HUES64 (cell line): ENCODE data around the gene TLX2.

ENCODE experiments used
- H3K27ac ChIP-seq: 2 replicates; pipeline ENCODE4 v1.7.0; 2013; ENCODE audit warnings: low read depth, low read length, inconsistent platforms
- H3K27me3 ChIP-seq: 2 replicates; pipeline ENCODE4 v1.6.1; 2013; ENCODE audit warnings: mild to moderate bottlenecking, low read length; ENCODE audit not compliant: insufficient read depth
- H3K36me3 ChIP-seq: 2 replicates; pipeline ENCODE4 v1.6.1; 2013; ENCODE audit warnings: mild to moderate bottlenecking, low read length; ENCODE audit not compliant: insufficient read depth
- H3K4me1 ChIP-seq: 2 replicates; pipeline ENCODE4 v1.6.1; 2013; ENCODE audit warnings: mild to moderate bottlenecking, low read length, moderate library complexity; ENCODE audit not compliant: insufficient read depth
- H3K4me3 ChIP-seq: 2 replicates; pipeline ENCODE4 v1.5.1; 2013; ENCODE audit warnings: mild to moderate bottlenecking, low read length, moderate library complexity
- H3K9ac ChIP-seq: 2 replicates; pipeline ENCODE4 v1.6.1; 2013; ENCODE audit warnings: mild to moderate bottlenecking, low read depth, low read length
- H3K9me3 ChIP-seq: 2 replicates; pipeline ENCODE4 v1.6.1; 2013; ENCODE audit warnings: low read depth, low read length; ENCODE audit not compliant: insufficient read depth
- WGBS: fragments of 150-250, 120-280 bp; methylation state at CpG from one replicate; pipeline ENCODE4 v1.1.7; 2013; ENCODE audit warnings: missing lambda C conversion rate; 5-methylcytosine and 5-hydroxymethylcytosine counted together

The TLX2 gene

DNA sequence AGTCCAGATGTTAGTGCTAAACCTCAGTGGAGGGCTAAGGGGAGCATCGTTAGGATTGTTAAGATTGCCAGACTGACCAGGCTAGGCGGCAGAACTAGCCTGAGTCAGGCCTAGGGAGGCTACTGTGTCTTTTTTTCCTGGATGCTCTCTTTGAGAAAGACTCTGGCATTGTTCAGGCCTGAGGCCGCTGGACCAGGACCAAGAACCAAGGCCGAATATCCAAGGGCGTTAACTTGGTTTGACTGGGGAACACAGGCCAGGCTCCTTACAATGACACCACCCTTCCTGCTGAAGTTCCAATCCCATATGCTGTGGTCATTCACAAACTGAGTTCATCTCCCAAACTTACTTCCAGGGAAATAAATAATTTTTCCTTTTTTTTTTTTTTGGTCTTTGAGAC, 26.0 kb downstream of the TLX2 start:
- H3K27ac ChIP-seq = no peak overlapping the region
- no peak overlapping the region for H3K4me3 ChIP-seq
- 95% methylated on average over 5 of the region's 5 CpGs for WGBS
- H3K36me3 ChIP-seq = peaks cover 2% of the 10 kb centered on the region; the same call in 1 of the 2 replicates
- no peaks in the 10 kb centered on the region for H3K27me3 ChIP-seq
- H3K4me1 ChIP-seq = 0 out of 2 replicates have a peak, but pooled peaks cover 4% of the 10 kb centered on the region
- H3K9me3 ChIP-seq = no peaks in the 10 kb centered on the region
- no peak overlapping the region for H3K9ac ChIP-seq

- Histone ChIP-seq H3K27me3 (peaks cover 10% of the 10 kb centered on the region), H3K27ac (no peak overlapping the region), H3K36me3 (peaks cover 2% of the 10 kb centered on the region; the same call in 1 of the 2 replicates), H3K4me3 (no peak overlapping the region), H3K4me1 (0 out of 2 replicates have a peak, but pooled peaks cover 4% of the 10 kb centered on the region), H3K9me3 (no peaks in the 10 kb centered on the region), H3K9ac (no peak overlapping the region)
- 89% methylated on average over 1 of the region's 1 CpG for WGBS
Measured at GRCh38 chr2:74542978-74543377, 28.7 kb downstream of the TLX2 start.

GRCh38 chr2:74544634-74545033, 30.4 kb downstream of the TLX2 start:
- H3K4me3 ChIP-seq = no peak overlapping the region
- H3K27me3 ChIP-seq = peaks cover 23% of the 10 kb centered on the region
- peaks cover 2% of the 10 kb centered on the region; the same call in 1 of the 2 replicates for H3K36me3 ChIP-seq
- no peak overlapping the region for H3K27ac ChIP-seq
- WGBS = 86% methylated on average over 3 of the region's 3 CpGs
- 0 out of 2 replicates have a peak, but pooled peaks cover under 1% of the 10 kb centered on the region for H3K4me1 ChIP-seq
- no peak overlapping the region for H3K9ac ChIP-seq
- H3K9me3 ChIP-seq = no peaks in the 10 kb centered on the region

DNA sequence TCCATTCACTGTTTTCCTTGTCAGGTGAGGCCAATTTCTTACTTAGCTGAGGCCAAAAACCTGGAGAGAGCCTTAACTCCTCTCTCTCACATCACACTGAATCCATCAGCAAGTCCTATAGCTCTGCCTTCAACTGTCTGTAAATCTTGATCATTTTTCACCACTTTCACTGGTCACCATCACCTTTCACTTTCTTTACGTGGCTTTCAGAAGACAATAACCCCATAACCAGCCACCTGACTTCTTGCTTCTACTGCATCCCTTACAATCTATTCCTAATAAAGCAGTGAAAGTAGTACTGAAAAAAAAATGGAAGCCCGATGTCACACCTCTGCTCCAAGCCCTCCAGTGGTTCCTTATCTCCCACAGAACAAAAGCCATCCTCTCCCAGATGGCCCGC, 31.8 kb downstream of the TLX2 start:
- H3K9ac ChIP-seq = no peak overlapping the region
- no peaks in the 10 kb centered on the region for H3K9me3 ChIP-seq
- no peak overlapping the region for H3K27ac ChIP-seq
- WGBS = 87% methylated on average over 3 of the region's 3 CpGs
- H3K36me3 ChIP-seq = no peaks in the 10 kb centered on the region
- H3K27me3 ChIP-seq = peaks cover 35% of the 10 kb centered on the region
- H3K4me1 ChIP-seq = 0 out of 2 replicates have a peak, but pooled peaks cover 5% of the 10 kb centered on the region
- H3K4me3 ChIP-seq = no peak overlapping the region

- Histone ChIP-seq H3K27me3 (peaks cover 49% of the 10 kb centered on the region), H3K9me3 (no peaks in the 10 kb centered on the region), H3K9ac (peak overlapping the region; percentile 81), H3K4me3 (peak overlapping the region; percentile 73), H3K27ac (no peak overlapping the region), H3K36me3 (no peaks in the 10 kb centered on the region), H3K4me1 (peaks cover 14% of the 10 kb centered on the region; the same call in 1 of the 2 replicates)
- WGBS = 6% methylated on average over 26 of the region's 26 CpGs
Measured at GRCh38 chr2:74548285-74548899, 34.1 kb downstream of the TLX2 start.

DNA sequence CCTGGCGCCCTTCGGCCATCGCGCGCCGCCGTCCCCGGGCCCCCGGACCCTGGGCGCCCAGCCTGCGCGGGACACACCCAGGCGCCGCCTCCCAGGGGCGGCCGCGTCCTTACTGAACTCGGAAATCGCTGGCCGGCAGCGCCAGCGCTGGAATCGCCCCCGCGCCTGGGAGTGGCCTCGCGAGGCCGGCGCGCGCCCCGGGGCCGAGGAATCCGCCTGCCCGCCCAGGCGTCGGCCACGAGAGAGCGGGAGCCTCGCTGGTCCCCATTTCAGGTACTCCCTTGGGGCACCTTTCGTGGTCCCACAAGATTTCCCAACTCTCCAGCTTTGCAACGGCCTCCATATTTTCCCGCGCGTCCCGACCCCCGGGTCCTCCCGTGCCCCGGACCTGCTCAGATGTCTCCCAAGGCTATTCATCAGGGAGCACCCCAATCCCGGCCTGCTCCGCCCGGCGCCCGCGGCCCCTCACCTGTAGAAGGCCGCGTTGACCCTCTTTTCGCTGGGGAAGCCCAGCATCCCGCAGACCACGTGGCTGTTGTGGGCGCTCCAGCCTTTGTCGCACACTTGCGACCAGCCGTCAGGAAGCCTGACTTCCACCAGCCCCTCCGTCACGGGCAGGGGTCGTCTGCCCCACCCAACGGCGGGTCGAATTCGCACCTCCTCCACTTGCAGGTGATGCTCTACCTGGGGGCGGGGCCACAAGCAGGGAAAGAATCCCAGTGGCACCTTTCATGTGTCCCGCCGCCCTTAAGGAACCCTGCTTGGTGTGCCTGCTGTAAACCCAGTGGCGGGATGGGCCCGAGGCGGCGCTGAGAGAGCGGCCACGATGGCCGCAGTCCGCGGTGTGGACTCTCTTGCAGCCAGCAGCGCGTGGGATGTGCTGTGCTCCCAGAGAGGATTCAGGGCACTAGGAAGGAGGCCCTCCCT, 34.9 kb downstream of the TLX2 start:
- H3K4me1 ChIP-seq = peaks cover 14% of the 10 kb centered on the region; the same call in 1 of the 2 replicates
- peaks cover 51% of the 10 kb centered on the region for H3K27me3 ChIP-seq
- H3K9me3 ChIP-seq = no peaks in the 10 kb centered on the region
- peak overlapping the region; percentile 73 for H3K4me3 ChIP-seq
- H3K27ac ChIP-seq = peak overlapping the region; percentile 3; the same call in 1 of the 2 replicates
- 2% methylated on average over 85 of the region's 85 CpGs for WGBS
- H3K9ac ChIP-seq = peak overlapping the region; percentile 81
- H3K36me3 ChIP-seq = no peaks in the 10 kb centered on the region

GRCh38 chr2:74550231-74550630, 36.0 kb downstream of the TLX2 start:
- Histone ChIP-seq H3K36me3 (no peaks in the 10 kb centered on the region), H3K4me1 (peaks cover 14% of the 10 kb centered on the region; the same call in 1 of the 2 replicates), H3K9ac (no peak overlapping the region), H3K9me3 (no peaks in the 10 kb centered on the region), H3K4me3 (peak overlapping the region; percentile 73), H3K27ac (no peak overlapping the region), H3K27me3 (peaks cover 57% of the 10 kb centered on the region)
- WGBS = 84% methylated on average over 7 of the region's 7 CpGs

- H3K4me3 ChIP-seq = no peak overlapping the region
- no peaks in the 10 kb centered on the region for H3K36me3 ChIP-seq
- no peak overlapping the region for H3K9ac ChIP-seq
- H3K4me1 ChIP-seq = peaks cover 14% of the 10 kb centered on the region; the same call in 1 of the 2 replicates
- H3K27me3 ChIP-seq = peaks cover 70% of the 10 kb centered on the region
- no peaks in the 10 kb centered on the region for H3K9me3 ChIP-seq
- no peak overlapping the region for H3K27ac ChIP-seq
Measured at GRCh38 chr2:74551530-74551929, 37.3 kb downstream of the TLX2 start.

GRCh38 chr2:74551942-74552913, 38.0 kb downstream of the TLX2 start:
- Histone ChIP-seq H3K4me3 (peak overlapping the region; percentile 95), H3K27me3 (peaks cover 68% of the 10 kb centered on the region), H3K9me3 (no peaks in the 10 kb centered on the region), H3K36me3 (no peaks in the 10 kb centered on the region), H3K9ac (no peak overlapping the region), H3K4me1 (peaks cover 14% of the 10 kb centered on the region; the same call in 1 of the 2 replicates), H3K27ac (no peak overlapping the region)
- WGBS = 89% methylated on average over 21 of the region's 21 CpGs

GRCh38 chr2:74552914-74553811, 38.9 kb downstream of the TLX2 start:
- no peaks in the 10 kb centered on the region for H3K36me3 ChIP-seq
- peaks cover 59% of the 10 kb centered on the region for H3K27me3 ChIP-seq
- no peaks in the 10 kb centered on the region for H3K9me3 ChIP-seq
- H3K27ac ChIP-seq = peak overlapping the region; percentile 25; the same call in 1 of the 2 replicates
- peak overlapping the region; percentile 5 for H3K9ac ChIP-seq
- 13% methylated on average over 27 of the region's 27 CpGs for WGBS
- H3K4me1 ChIP-seq = peaks cover 14% of the 10 kb centered on the region; the same call in 1 of the 2 replicates
- H3K4me3 ChIP-seq = peak overlapping the region; percentile 95
